GM20000 (cell line): ENCODE measurements around the gene SYNPO2.

Source experiments
- DNase-seq: peaks from one replicate; pipeline ENCODE4 v3.0.0; 2012; ENCODE audit warnings: low spot score
- TF ChIP-seq, protein P1 (sequence below): IDR thresholded peaks from 2 replicates; pipeline ENCODE4 v1.5.1; 2012; ENCODE audit warnings: mild to moderate bottlenecking, control low read depth; ENCODE audit errors: extremely low read depth, missing control alignments

SYNPO2 gene

DNA sequence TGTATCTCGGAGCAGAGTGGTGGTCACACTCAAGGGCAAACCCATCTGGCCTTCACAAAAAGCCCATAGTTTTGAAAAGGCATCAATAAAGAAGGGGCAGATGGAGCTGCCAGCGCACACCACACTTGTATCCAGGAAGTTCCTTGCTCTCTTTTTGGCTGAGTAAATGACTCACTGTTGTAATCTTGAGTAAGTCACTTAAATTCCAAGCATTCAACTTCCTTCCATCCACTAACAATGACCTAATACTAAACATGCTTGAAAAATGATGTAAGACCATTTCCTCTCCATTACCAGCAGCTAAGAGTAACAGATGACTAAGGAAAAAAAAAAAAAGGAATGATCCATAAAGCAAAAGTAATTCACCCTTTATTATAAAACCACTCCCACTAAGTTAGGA, 214.6 kb downstream of the SYNPO2 start:
- no peak for DNase-seq
- TF ChIP-seq, protein P1, sequence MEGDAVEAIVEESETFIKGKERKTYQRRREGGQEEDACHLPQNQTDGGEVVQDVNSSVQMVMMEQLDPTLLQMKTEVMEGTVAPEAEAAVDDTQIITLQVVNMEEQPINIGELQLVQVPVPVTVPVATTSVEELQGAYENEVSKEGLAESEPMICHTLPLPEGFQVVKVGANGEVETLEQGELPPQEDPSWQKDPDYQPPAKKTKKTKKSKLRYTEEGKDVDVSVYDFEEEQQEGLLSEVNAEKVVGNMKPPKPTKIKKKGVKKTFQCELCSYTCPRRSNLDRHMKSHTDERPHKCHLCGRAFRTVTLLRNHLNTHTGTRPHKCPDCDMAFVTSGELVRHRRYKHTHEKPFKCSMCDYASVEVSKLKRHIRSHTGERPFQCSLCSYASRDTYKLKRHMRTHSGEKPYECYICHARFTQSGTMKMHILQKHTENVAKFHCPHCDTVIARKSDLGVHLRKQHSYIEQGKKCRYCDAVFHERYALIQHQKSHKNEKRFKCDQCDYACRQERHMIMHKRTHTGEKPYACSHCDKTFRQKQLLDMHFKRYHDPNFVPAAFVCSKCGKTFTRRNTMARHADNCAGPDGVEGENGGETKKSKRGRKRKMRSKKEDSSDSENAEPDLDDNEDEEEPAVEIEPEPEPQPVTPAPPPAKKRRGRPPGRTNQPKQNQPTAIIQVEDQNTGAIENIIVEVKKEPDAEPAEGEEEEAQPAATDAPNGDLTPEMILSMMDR: no peak

DNA sequence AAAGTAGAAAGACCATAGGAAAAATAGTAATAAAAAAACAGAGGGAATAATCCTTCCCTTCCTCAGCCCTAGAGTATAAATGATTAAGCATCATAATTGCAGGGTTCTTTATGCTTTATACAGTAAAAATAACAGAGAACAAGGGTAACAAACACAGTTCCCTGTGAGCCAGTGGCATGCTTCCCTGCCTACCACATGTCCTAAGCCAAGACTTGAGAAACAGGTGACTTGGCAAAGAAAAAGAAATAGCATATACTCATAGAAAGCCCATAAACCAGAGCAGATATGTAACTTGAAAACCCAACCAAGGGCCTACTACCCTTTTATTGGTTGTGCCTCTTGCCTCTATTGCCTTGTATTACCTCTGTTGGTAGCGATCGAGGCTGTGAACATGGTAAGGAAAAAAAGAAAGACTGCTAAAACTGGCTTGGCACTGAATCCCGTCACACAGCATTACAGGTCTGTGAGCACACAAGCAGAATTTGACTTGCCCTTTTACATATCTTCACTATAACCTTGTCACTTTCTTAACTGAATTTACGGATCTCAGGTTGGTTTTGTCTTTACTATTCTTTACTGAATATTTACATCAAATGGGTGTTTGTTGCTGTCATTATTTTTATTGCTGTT, 216.1 kb downstream of the SYNPO2 start:
- DNase-seq: no peak
- TF ChIP-seq, protein P1: no peak

DNA sequence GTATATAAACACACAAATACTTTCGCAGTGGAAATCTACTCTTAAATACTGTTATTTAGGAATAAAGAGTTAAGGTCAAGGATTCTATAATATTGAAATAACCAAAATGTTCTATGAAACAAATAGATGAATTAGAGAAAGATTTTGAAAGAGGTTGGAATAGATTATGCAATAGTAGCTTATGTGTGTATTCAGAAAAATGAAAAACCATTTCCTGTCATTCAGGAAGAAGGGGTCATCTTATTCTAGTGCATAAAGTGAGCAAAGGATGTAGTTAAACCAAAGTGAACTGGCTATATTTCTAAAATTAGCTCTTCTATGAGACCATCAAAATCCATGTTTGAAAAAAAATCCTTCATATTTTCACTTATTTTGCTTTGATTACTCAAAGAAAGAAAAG, 217.0 kb downstream of the SYNPO2 start:
- DNase-seq: no peak

DNA sequence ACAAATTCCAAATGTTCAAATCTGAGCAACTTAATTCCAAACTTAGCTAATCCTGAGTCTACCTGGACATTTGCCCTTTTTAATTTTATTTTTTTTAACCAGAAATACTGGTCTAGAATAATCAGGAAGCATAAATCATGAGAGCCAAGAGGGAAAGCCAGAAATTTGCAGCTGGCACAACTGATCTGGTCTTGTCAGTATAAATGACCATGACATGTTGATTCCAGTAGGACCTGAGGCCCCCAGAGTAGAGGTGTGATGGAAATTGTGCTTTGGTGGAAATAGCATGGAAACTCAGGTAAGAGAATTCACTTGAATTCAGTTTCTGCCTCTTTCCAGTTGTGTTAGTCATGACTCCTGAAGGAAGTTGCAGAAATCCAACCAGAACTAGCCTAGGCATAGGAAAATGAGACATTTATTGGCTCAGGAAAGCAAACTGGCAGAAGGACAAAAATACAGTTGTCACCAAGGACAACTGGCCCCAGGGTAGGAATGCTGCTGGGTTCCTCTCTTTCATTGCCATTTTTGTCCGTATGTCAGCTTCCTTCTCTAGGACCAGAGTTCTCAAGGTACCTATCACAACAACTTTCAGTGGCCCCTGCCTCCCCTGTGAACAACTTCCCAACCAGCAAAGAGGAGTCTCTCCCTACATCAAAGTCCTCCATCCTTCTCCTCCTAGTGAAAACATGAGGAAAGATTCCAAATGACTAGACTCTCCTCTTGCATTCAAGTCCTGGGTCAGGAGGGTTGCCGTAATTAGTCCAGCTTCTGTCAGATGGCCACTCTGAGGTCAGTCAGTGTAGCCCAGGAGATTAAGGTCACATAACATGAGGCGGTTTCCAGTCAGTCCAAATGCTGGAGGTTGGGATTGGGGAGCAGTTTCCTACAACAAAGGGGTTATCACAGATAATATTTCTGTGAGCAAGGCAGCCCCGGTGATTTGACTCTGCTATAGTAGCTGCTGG, 217.7 kb downstream of the SYNPO2 start:
- TF ChIP-seq, protein P1: no peak
- no peak for DNase-seq

More for the DNA sequence above, 217.0 kb downstream of the SYNPO2 start:
- TF ChIP-seq, protein P1: no peak

DNA sequence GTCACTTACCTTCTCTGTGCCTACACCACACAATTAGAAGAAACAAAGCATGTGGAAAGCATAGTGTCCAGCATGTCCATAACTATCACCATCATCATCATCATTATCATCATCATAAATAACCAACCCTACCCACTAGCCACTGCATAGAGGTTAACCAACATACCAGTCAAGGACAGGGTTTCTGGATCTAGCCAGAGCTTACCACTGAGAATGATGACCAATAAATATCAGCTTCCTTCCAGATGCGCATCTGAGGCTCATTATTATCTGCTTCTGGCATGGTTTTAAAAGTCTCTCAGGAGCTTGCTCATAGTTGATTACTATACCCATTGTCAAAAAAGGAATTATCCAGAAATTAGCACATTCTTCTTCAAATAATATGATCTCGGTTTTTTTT, 221.5 kb downstream of the SYNPO2 start:
- TF ChIP-seq, protein P1: no peak
- DNase-seq: no peak
